Hematopoietic multipotent progenitor cell treated with erythropoietin and hydrocortisone succinate and interleukin-3 and kit ligand, for 6 days (in vitro differentiated cells): ENCODE measurements around the gene VAV3.
A peak's percentile ranks its signal among the peaks of the same experiment; 100 is the strongest.
"Not testable (repeated sequence)": the region's sequence is repeated elsewhere in the genome, so short reads cannot be mapped to it uniquely, and the experiment has no call there.

Experiments
- DNase-seq: peaks from one replicate; pipeline ENCODE4 v3.0.0-alpha.2; 2015

VAV3 gene

GRCh38 chr1:107965110-107965991 is at the start of gene VAV3:
Gene VAV3, minus strand, starts transcription at chr1:107965180. Its CDS starts 311 bp downstream, at chr1:107964869.
- DNase-seq, result peak; percentile 93

GRCh38 chr1:108012553-108012952 is 47.6 kb upstream of the VAV3 start:
- no peak for DNase-seq

- DNase-seq, result peak; percentile 25
Measured at GRCh38 chr1:108011295-108011694, 46.3 kb upstream of the VAV3 start.

- DNase-seq, result no peak
Measured at GRCh38 chr1:108010581-108010980, 45.6 kb upstream of the VAV3 start.

GRCh38 chr1:108009603-108010195 is 44.7 kb upstream of the VAV3 start:
- DNase-seq, result no peak

- no peak for DNase-seq
Measured at GRCh38 chr1:108007531-108007930, 42.6 kb upstream of the VAV3 start.

GRCh38 chr1:108007070-108007469 is 42.1 kb upstream of the VAV3 start:
- DNase-seq, result no peak

GRCh38 chr1:108004919-108005318 is 39.9 kb upstream of the VAV3 start:
- DNase-seq, result not testable (repeated sequence)

- DNase-seq, result peak; percentile 7
Measured at GRCh38 chr1:108000620-108001111, 35.7 kb upstream of the VAV3 start.

- DNase-seq, result no peak
Measured at GRCh38 chr1:108000184-108000583, 35.2 kb upstream of the VAV3 start.

- DNase-seq, result no peak
Measured at GRCh38 chr1:107997866-107998265, 32.9 kb upstream of the VAV3 start.

GRCh38 chr1:107993920-107994319 is 28.9 kb upstream of the VAV3 start:
- no peak for DNase-seq

- DNase-seq, result no peak
Measured at GRCh38 chr1:107992347-107992746, 27.4 kb upstream of the VAV3 start.

- no peak for DNase-seq
Measured at GRCh38 chr1:107991371-107992066, 26.5 kb upstream of the VAV3 start.

GRCh38 chr1:107990606-107991005 is 25.6 kb upstream of the VAV3 start:
- no peak for DNase-seq

GRCh38 chr1:107981277-107981676 is 16.3 kb upstream of the VAV3 start:
- DNase-seq, result no peak

- no peak for DNase-seq
Measured at GRCh38 chr1:107979926-107980325, 14.9 kb upstream of the VAV3 start.

- no peak for DNase-seq
Measured at GRCh38 chr1:107979088-107979487, 14.1 kb upstream of the VAV3 start.

GRCh38 chr1:107976836-107977235 is 11.9 kb upstream of the VAV3 start:
- no peak for DNase-seq

GRCh38 chr1:107976431-107976830 is 11.5 kb upstream of the VAV3 start:
- no peak for DNase-seq

GRCh38 chr1:107975851-107976250 is 10.9 kb upstream of the VAV3 start:
- no peak for DNase-seq

- no peak for DNase-seq
Measured at GRCh38 chr1:107974090-107974489, 9.1 kb upstream of the VAV3 start.

- DNase-seq, result no peak
Measured at GRCh38 chr1:107972391-107973180, 7.6 kb upstream of the VAV3 start.
